GM19468 (cell line): ENCODE results near the gene GRIN1.
A peak's percentile ranks its signal among the peaks of the same experiment; 100 is the strongest.
"Not testable (repeated sequence)": the region's sequence is repeated elsewhere in the genome, so short reads cannot be mapped to it uniquely, and the experiment has no call there.

Experiments
- ATAC-seq: cut with Tn5 transposase; IDR thresholded peaks from one replicate; pipeline ENCODE4 v1.9.1; 2021; ENCODE audit warnings: mild to moderate bottlenecking, moderate library complexity, moderate number of reproducible peaks; ENCODE audit not compliant: unreplicated experiment; ENCODE audit errors: extremely low read depth

GRIN1 gene

DNA sequence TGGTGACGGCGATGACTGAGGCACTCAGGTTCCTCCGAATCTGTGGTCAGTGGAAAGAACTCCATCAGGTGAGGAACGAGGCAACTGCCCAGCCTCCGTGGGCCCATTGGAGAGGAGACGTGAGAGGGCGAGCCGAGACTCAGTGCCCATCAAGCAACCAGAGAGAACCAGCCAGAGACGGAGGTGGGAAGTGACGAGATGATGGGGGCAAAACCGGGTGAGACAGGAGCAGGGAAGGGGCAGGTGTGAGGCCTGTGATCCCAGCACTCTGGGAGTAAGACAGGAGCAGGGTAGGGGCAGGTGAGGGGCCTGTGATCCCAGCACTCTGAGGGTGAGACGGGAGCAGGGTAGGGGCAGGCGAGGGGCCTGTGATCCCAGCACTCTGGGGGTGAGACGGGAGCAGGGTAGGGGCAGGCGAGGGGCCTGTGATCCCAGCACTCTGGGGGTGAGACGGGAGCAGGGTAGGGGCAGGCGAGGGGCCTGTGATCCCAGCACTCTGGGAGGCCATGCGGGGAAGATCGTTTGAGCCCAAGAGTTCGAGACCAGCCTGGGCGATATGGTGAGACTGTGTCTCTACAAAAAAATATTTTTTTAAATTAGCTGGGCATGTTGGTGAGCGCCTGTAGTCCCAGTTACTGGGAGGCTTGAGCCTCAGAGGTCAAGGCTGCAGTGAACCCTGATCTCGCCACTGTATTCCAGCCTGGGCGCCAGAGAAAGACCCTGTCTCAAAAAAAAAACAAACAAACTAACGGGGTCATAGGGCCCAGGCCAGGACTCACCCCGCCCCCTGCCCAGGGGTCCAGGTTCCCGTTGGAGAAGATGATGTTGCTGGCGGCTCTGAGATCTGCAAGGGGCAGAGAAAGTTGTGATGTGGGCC lies 27.8 kb upstream of the GRIN1 start:
- no peak for ATAC-seq

DNA sequence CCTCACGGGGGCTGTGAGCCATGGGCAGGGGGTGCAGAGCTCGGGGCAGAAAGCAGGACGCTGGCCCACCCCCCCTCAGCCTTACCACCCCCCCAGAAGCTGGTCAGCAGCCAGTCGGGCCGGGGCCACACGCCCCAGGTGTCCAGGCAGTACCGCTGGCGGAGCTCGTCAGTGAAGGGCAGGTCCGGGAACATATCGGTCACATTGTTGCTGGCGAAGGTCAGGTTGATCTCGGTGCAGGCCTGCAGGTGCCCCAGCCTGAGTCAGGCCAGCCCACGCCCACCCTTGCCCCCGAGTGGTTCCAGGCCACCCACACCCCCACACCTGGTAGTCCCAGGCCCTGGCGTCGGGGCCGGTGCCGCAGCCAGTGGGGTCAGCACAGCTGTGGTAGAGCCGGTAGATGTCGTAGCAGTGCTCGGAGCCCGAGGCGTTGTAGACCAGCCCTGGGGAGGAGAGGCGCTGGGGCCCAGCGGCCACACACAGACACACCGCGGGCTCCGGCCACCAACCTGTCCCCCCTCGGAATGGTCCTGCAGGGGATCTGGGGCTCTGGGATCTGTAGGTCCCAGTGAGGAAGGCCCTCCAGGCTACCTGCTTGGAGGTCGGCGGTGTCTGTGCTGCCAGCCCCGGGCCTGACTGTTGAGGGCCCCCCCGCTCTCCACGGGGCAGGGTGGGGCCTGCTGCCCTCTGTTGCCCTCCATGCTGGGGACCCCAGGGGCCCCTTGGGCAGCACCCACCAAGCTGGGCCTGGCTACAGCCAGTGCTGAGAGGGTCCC lies 27.0 kb upstream of the GRIN1 start:
- ATAC-seq, result no peak

DNA sequence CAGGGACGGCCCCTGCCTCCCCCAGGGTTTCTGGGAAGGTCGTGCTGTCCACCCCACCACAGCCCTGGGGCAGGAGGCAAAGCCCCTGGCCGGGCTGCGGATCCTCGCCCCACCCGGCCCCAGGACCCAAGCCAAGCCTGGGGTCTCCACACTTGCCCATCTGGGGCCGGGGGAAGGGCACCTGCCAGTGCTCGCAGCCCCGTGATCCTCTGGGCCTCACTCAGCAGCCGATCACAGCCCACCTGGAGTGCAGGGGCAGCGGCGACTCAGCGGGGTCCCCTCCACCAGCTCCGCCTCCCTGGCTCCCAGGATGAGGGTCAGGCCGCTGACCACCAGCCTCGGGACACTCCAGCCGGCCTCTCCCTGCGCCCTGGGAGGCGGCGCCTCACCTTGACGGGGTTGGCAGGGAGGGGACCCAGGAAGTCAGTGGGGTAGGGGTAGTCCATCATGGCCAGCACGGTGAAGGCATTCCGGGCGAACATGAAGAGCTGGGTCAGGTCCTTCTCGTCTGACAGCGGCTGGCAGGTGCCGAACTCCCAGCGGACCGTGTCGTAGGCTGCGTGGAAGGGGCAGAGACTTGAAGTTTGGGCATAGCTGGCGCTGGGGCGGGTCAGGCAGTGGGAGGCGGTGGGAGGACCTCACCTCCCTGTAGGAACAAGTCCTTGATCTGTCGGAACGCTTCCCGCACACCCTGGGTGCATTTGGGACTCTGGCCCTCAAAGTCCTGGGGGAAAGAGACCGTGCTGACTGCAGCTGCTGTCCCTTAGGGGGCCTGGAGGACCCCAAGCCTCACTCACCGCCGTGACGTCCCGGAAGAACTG lies 26.2 kb upstream of the GRIN1 start:
- no peak for ATAC-seq

DNA sequence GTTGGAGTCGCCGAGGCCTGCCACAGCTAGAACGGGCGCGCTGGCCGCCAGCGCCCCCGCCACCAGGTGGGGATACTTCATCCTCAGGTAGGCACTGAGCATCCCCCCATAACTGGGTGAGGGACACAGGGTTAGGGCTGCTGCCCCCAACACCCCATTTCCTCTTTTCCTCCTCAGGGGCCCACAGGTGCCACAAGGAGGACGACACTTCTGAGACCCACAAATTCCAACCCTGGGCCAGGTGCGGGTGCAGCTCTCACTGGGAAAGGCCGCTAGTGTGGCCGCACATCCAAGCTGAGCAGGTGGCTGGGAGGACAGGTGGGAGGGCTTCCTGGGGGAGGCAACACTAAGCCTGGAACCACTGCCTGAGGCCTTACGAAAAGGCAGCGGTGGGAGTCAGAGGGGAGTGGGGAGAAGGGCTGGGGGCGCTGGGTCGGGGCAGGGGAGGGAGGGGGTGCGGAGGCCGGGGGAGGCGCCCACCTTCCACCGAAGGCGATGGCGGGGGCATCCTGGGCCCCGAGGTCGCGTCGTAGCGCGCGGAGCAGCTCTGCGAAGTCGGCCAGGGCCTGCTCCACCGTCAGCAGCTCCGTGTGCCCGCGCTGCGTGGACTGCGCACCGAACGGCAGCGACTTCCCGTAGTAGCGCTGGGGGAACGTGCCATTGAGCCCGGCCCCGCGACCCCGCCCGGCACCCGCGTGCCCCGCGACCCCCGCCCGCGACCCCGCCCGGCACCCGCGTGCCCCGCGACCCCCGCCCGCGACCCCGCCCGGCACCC lies 25.4 kb upstream of the GRIN1 start:
- ATAC-seq, result no peak

GRCh38 chr9:137114220-137114612 lies 24.7 kb upstream of the GRIN1 start:
- ATAC-seq, result no peak

DNA sequence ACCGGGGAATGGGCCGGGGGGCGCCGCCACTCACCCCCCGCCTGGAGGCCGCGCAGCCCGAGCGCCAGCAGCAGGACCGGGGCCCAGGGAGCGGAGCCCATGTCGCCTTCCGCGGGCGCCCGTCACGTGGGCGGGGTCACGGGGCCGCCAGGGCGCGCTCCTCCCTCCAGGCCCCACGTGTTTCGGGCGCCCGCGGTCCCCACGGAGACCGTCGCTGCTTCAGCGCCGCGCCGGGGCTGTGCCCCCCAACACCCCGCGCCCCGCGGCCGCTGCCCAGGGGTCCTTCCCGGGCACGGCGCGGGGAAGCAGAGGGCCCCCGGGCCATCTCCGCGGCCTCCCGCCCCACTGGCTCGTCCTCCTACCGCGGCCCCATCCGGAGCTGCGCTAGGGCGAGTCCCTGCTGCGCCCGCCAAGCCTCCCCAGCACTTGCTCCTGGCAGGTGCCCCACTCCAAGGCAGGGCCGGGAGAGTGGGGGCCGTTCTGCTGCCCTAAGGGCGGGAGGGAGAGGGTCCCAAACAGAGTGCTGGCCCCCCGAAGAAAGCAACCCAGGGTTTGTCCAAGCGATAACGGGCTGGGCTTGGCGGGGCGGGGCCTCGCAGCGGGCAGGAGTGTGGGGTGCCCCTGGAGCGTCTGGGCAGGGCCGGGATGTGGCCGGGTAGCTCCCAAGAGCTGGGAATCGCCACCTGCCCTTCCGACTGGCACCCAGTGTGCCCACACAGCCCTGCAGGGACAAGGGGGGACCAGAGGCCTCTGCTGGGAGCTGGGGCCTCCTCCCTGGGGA lies 24.2 kb upstream of the GRIN1 start, which contains the start of gene DPP7:
Gene DPP7, minus strand, starts transcription at position 121 of the 781 bp plus-strand sequence. Its CDS starts 20 bp downstream, at position 101.
- ATAC-seq, result peak; percentile 49

DNA sequence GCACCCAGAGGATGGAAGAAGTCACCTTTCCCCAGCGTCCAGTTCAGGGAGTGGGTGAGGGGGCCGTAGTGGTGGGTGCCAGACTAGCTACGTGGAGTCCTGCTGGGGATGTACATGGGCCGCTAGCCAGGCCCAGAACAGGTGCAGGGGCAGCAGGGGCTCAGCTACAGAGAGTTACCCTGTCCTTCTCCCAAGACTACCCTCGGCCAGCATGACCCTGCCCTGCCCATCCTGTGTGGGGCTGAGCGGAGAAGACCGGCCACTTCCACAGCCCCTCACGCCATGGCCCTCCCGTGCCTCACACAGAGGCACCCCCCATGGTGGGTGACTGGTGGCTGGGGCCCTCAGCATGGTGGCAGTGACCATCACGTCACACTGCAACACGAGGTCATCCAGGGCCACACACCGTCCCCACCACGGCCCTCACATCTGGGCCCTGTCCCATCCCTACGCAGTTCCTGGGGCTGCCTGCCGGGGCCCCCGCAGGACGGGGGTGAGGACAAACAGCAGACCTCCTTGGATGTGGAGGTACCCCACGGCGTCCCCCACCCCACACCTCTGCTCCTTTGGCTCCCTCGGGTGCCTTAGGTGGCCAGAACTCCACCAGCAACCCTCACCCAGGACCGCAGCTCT lies 23.4 kb upstream of the GRIN1 start:
- no peak for ATAC-seq

- no peak for ATAC-seq
Measured at GRCh38 chr9:137116027-137116507, 22.9 kb upstream of the GRIN1 start.

GRCh38 chr9:137116728-137117127 lies 22.2 kb upstream of the GRIN1 start:
- no peak for ATAC-seq

- no peak for ATAC-seq
Measured at GRCh38 chr9:137117269-137117731, 21.7 kb upstream of the GRIN1 start.

GRCh38 chr9:137118092-137118603 lies 20.8 kb upstream of the GRIN1 start:
- ATAC-seq, result not testable (repeated sequence)

DNA sequence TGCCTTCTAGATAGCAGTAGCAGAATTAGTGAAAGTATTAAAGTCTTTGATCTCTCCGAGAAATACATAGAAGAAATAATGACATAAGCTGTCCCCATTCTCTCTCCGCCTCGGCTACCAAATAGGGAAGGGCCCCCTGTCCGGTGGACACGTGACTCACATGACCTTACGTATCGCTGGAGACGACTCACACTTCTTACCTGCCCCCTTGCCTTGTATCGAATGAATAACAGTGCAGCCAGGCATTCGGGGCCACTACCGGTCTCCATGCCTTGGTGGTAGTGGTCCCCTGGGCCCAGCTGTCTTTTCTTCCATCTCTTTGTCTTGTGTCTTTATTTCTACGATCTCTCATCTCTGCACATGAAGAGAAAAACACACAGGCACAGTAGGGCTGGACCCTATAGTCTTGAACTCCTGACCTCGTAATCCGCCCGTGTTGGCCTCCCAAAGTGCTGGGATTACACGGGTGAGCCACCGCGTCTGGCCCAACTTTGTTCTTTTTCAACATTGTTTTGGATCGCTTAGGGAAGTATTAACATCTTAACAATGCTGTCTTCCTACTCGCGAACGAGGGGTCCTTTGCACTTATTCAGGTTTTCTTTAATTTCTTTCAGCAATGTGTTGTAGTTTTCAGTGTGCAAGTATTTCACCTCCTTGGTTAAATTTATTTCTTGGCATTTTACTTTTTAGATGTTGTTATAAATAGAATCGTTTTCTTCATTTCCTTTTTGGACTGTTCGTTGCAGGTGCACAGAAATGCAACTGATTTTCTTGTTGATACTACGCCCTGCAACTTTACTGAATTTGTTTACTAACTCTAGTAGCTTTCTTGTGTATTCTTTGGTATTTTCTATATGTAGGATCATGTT lies 16.8 kb upstream of the GRIN1 start:
- not testable (repeated sequence) for ATAC-seq

- not testable (repeated sequence) for ATAC-seq
Measured at GRCh38 chr9:137122796-137123467, 16.0 kb upstream of the GRIN1 start.

- ATAC-seq, result peak; percentile 21
Measured at GRCh38 chr9:137123468-137123837, 15.5 kb upstream of the GRIN1 start.

GRCh38 chr9:137123952-137124462 lies 14.9 kb upstream of the GRIN1 start:
- not testable (repeated sequence) for ATAC-seq

- ATAC-seq, result no peak
Measured at GRCh38 chr9:137126786-137127185, 12.2 kb upstream of the GRIN1 start.
